GM12891 (cell line): Measurements from ENCODE around the gene CREB5.

Experiments used
- POLR2AphosphoS5 ChIP-seq: IDR thresholded peaks from 2 replicates; pipeline ENCODE4 v1.6.1; 2011; ENCODE audit warnings: low read depth, low read length, control low read depth
- SPI1 ChIP-seq: IDR thresholded peaks from 2 replicates; pipeline ENCODE4 v1.6.1; 2011; ENCODE audit warnings: low read depth, low read length, control low read depth

GRCh38 chr7:28754447-28754846 lies 342.1 kb downstream of the CREB5 start:
- TF ChIP-seq SPI1 (no peak), POLR2AphosphoS5 (no peak)
